Measurements from ENCODE around the gene ZNRF3. TPM values are rescaled to one million over a fixed set of nuclear protein-coding genes. Genes with fewer than 3 reads are reported as not detected.

The ZNRF3 gene
- total and polyA plus RNA-seq, 2 experiments from 2014 or later = 11.1 to 32.2 TPM

- Histone ChIP-seq H3K4me1 (ENCODE audit: insufficient read depth) (peaks cover 34% of the 10 kb centered on the region), H4K20me1 (replicated peaks; ENCODE audit: insufficient read depth) (peaks cover 43% of the 10 kb centered on the region), H3K9me2 (ENCODE audit: insufficient read depth) (no peaks in the 10 kb centered on the region), H3K27me3 (ENCODE audit: insufficient read depth) (no peaks in the 10 kb centered on the region), H3K36me3 (ENCODE audit: insufficient read depth) (no peaks in the 10 kb centered on the region), H3K4me2 (no peak overlapping the region), H3K79me2 (replicated peaks; ENCODE audit: insufficient read depth) (peaks cover 98% of the 10 kb centered on the region), H2AFZ (no peak overlapping the region), H3K4me3 (no peak overlapping the region), H3K27ac (ENCODE audit: low read depth) (no peak overlapping the region; the same call in 1 of the 2 replicates), H3F3A (replicated peaks; ENCODE audit: low read depth) (no peaks in the 10 kb centered on the region; the same call in 1 of the 2 replicates)
- TF ChIP-seq ZNF331 (CRISPR knock-in tag; IDR thresholded peaks at IDR 0.05; ENCODE audit: low read depth) = no peak
- TF ChIP-seq, protein P1, sequence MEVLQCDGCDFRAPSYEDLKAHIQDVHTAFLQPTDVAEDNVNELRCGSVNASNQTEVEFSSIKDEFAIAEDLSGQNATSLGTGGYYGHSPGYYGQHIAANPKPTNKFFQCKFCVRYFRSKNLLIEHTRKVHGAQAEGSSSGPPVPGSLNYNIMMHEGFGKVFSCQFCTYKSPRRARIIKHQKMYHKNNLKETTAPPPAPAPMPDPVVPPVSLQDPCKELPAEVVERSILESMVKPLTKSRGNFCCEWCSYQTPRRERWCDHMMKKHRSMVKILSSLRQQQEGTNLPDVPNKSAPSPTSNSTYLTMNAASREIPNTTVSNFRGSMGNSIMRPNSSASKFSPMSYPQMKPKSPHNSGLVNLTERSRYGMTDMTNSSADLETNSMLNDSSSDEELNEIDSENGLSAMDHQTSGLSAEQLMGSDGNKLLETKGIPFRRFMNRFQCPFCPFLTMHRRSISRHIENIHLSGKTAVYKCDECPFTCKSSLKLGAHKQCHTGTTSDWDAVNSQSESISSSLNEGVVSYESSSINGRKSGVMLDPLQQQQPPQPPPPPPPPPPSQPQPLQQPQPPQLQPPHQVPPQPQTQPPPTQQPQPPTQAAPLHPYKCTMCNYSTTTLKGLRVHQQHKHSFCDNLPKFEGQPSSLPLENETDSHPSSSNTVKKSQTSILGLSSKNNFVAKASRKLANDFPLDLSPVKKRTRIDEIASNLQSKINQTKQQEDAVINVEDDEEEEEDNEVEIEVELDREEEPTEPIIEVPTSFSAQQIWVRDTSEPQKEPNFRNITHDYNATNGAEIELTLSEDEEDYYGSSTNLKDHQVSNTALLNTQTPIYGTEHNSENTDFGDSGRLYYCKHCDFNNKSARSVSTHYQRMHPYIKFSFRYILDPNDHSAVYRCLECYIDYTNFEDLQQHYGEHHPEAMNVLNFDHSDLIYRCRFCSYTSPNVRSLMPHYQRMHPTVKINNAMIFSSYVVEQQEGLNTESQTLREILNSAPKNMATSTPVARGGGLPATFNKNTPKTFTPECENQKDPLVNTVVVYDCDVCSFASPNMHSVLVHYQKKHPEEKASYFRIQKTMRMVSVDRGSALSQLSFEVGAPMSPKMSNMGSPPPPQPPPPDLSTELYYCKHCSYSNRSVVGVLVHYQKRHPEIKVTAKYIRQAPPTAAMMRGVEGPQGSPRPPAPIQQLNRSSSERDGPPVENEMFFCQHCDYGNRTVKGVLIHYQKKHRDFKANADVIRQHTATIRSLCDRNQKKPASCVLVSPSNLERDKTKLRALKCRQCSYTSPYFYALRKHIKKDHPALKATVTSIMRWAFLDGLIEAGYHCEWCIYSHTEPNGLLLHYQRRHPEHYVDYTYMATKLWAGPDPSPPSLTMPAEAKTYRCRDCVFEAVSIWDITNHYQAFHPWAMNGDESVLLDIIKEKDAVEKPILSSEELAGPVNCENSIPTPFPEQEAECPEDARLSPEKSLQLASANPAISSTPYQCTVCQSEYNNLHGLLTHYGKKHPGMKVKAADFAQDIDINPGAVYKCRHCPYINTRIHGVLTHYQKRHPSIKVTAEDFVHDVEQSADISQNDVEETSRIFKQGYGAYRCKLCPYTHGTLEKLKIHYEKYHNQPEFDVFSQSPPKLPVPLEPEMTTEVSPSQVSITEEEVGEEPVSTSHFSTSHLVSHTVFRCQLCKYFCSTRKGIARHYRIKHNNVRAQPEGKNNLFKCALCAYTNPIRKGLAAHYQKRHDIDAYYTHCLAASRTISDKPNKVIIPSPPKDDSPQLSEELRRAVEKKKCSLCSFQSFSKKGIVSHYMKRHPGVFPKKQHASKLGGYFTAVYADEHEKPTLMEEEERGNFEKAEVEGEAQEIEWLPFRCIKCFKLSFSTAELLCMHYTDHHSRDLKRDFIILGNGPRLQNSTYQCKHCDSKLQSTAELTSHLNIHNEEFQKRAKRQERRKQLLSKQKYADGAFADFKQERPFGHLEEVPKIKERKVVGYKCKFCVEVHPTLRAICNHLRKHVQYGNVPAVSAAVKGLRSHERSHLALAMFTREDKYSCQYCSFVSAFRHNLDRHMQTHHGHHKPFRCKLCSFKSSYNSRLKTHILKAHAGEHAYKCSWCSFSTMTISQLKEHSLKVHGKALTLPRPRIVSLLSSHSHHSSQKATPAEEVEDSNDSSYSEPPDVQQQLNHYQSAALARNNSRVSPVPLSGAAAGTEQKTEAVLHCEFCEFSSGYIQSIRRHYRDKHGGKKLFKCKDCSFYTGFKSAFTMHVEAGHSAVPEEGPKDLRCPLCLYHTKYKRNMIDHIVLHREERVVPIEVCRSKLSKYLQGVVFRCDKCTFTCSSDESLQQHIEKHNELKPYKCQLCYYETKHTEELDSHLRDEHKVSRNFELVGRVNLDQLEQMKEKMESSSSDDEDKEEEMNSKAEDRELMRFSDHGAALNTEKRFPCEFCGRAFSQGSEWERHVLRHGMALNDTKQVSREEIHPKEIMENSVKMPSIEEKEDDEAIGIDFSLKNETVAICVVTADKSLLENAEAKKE (CRISPR knock-in tag; IDR thresholded peaks at IDR 0.05) = no peak
- no peak overlapping the region for H3K27ac Mint-ChIP-seq
- H3K27me3 Mint-ChIP-seq (ENCODE audit: insufficient read depth, low read depth, poor library complexity) = peaks cover 2% of the 10 kb centered on the region
- no peaks in the 10 kb centered on the region for H3K9me3 Mint-ChIP-seq
- ATAC-seq = no peak
- H3K4me1 Mint-ChIP-seq = peaks cover 42% of the 10 kb centered on the region
- DNase-seq (ENCODE audit: low spot score) = no peak
- no peak overlapping the region for H3K4me3 Mint-ChIP-seq
- H3K36me3 Mint-ChIP-seq (ENCODE audit: low read depth) = peaks cover 5% of the 10 kb centered on the region; the same call in 1 of the 3 replicates
These were observed 83.8 kb downstream of the ZNRF3 start for GRCh38 chr22:28967163-28967665.

DNA sequence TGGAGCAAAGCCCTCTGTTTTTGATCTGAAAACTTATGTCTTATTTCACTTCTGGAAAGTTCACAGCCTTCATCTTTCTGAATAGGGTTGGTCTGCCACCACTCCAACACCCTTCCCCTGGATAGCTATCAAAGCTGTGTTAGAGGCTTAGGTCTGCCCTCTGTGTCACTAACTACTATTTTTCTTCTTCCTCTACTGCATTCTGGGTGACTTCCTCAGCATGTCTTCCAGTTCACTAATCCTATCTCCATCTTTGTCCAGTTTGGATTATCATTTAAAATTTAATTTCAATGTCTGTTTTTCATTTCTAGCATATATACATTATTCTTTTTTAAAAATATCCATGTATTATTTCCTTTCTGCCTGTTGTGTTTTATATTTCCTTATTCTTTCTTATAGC lies 84.6 kb downstream of the ZNRF3 start:
- Histone ChIP-seq H2AFZ (no peak overlapping the region), H3K4me2 (no peak overlapping the region), H3K27ac (ENCODE audit: low read depth) (no peak overlapping the region), H3K27me3 (ENCODE audit: insufficient read depth) (no peaks in the 10 kb centered on the region), H3K79me2 (replicated peaks; ENCODE audit: insufficient read depth) (peaks cover 98% of the 10 kb centered on the region), H3K36me3 (ENCODE audit: insufficient read depth) (no peaks in the 10 kb centered on the region), H4K20me1 (replicated peaks; ENCODE audit: insufficient read depth) (peaks cover 35% of the 10 kb centered on the region), H3K4me3 (no peak overlapping the region), H3K4me1 (ENCODE audit: insufficient read depth) (peaks cover 32% of the 10 kb centered on the region), H3F3A (replicated peaks; ENCODE audit: low read depth) (no peaks in the 10 kb centered on the region; the same call in 1 of the 2 replicates), H3K9me2 (ENCODE audit: insufficient read depth) (no peaks in the 10 kb centered on the region)
- Mint-ChIP-seq H3K27me3 (ENCODE audit: insufficient read depth, low read depth, poor library complexity) (peaks cover 2% of the 10 kb centered on the region), H3K4me3 (no peak overlapping the region), H3K36me3 (ENCODE audit: low read depth) (peaks cover 5% of the 10 kb centered on the region; the same call in 1 of the 3 replicates), H3K9me3 (no peaks in the 10 kb centered on the region), H3K27ac (no peak overlapping the region), H3K4me1 (peaks cover 34% of the 10 kb centered on the region)
- DNase-seq (ENCODE audit: low spot score) (no peak), ATAC-seq (no peak)
- TF ChIP-seq POLR2AphosphoS5 (IDR thresholded peaks at IDR 0.05; ENCODE audit: low read depth) = no peak
- TF ChIP-seq EZH2 (IDR thresholded peaks at IDR 0.05; ENCODE audit: low read depth, unreplicated experiment) = no peak
- TF ChIP-seq CREB1 (CRISPR knock-in tag; IDR thresholded peaks at IDR 0.05; ENCODE audit: low read depth) = no peak
- no peak for TF ChIP-seq STAT1 (IDR thresholded peaks at IDR 0.05; ENCODE audit: unreplicated experiment)
- TF ChIP-seq NANOG (IDR thresholded peaks at IDR 0.05; ENCODE audit: borderline replicate concordance) = no peak
- no peak for TF ChIP-seq JUNB (IDR thresholded peaks at IDR 0.05; ENCODE audit: unreplicated experiment)
- no peak for TF ChIP-seq ZNF331 (CRISPR knock-in tag; IDR thresholded peaks at IDR 0.05; ENCODE audit: low read depth)
